Measurements from ENCODE around the gene COL23A1.
"Not testable (repeated sequence)": the region's sequence is repeated elsewhere in the genome, so short reads cannot be mapped to it uniquely, and the experiment has no call there.

The COL23A1 gene

GRCh38 chr5:178487911-178488600 is 102.1 kb downstream of the COL23A1 start:
- no peak for TF ChIP-seq CTCF (conservative IDR thresholded peaks at IDR 0.05; ENCODE audit: low read depth, low read length)
- no peak overlapping the region for H3K4me3 ChIP-seq (ENCODE audit: low read length)
- no peak for DNase-seq (ENCODE audit: low read depth)

- not testable (repeated sequence) for H3K4me3 ChIP-seq (ENCODE audit: low read length); DNase-seq (ENCODE audit: low read depth)
Measured at GRCh38 chr5:178486878-178487512, 103.2 kb downstream of the COL23A1 start.

GRCh38 chr5:178486239-178486641 is 104.0 kb downstream of the COL23A1 start:
- H3K4me3 ChIP-seq (ENCODE audit: low read length), result no peak overlapping the region
- no peak for DNase-seq (ENCODE audit: low read depth)
- no peak for TF ChIP-seq CTCF (conservative IDR thresholded peaks at IDR 0.05; ENCODE audit: low read depth, low read length)

GRCh38 chr5:178483620-178484019 is 106.6 kb downstream of the COL23A1 start:
- DNase-seq (ENCODE audit: low read depth), result no peak
- TF ChIP-seq CTCF (conservative IDR thresholded peaks at IDR 0.05; ENCODE audit: low read depth, low read length), result no peak

GRCh38 chr5:178479261-178479660 is 110.9 kb downstream of the COL23A1 start:
- no peak for TF ChIP-seq CTCF (conservative IDR thresholded peaks at IDR 0.05; ENCODE audit: low read depth, low read length)

More at GRCh38 chr5:178483620-178484019, 106.6 kb downstream of the COL23A1 start:
- H3K4me3 ChIP-seq (ENCODE audit: low read length), result no peak overlapping the region

GRCh38 chr5:178478370-178478769 is 111.8 kb downstream of the COL23A1 start:
- TF ChIP-seq CTCF (conservative IDR thresholded peaks at IDR 0.05; ENCODE audit: low read depth, low read length), result no peak
- no peak for DNase-seq (ENCODE audit: low read depth)
- H3K4me3 ChIP-seq (ENCODE audit: low read length), result no peak overlapping the region

More at GRCh38 chr5:178479261-178479660, 110.9 kb downstream of the COL23A1 start:
- no peak overlapping the region for H3K4me3 ChIP-seq (ENCODE audit: low read length)
- no peak for DNase-seq (ENCODE audit: low read depth)

- no peak overlapping the region for H3K4me3 ChIP-seq (ENCODE audit: low read length)
- no peak for TF ChIP-seq CTCF (conservative IDR thresholded peaks at IDR 0.05; ENCODE audit: low read depth, low read length)
- DNase-seq (ENCODE audit: low read depth), result no peak
Measured at GRCh38 chr5:178477802-178478201, 112.4 kb downstream of the COL23A1 start.
